ENCODE results near the gene POLN.

DNA sequence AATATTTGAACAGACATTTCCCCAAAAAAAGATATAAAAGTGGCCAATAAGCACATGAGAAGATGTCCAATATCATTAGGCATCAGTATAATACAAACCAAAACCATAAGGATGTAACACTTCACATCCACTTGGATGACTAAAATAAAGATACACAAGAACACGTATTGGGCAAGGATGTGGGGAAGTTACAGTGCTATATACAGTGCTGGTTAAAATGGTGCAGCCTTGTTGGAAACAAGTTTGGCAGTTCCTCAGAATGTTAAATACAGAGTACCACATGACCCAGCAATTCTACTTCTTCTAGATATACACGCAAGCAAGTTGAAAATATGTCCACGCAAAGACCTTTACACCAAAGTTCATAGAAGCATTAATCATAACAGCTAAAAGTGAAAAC is 58.9 kb downstream of the POLN start:
- no peak for TF ChIP-seq EZH2 (IDR thresholded peaks at IDR 0.05; ENCODE audit: low read depth, unreplicated experiment)
- TF ChIP-seq, protein P1, sequence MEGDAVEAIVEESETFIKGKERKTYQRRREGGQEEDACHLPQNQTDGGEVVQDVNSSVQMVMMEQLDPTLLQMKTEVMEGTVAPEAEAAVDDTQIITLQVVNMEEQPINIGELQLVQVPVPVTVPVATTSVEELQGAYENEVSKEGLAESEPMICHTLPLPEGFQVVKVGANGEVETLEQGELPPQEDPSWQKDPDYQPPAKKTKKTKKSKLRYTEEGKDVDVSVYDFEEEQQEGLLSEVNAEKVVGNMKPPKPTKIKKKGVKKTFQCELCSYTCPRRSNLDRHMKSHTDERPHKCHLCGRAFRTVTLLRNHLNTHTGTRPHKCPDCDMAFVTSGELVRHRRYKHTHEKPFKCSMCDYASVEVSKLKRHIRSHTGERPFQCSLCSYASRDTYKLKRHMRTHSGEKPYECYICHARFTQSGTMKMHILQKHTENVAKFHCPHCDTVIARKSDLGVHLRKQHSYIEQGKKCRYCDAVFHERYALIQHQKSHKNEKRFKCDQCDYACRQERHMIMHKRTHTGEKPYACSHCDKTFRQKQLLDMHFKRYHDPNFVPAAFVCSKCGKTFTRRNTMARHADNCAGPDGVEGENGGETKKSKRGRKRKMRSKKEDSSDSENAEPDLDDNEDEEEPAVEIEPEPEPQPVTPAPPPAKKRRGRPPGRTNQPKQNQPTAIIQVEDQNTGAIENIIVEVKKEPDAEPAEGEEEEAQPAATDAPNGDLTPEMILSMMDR (conservative IDR thresholded peaks at IDR 0.05; ENCODE audit: low read depth in 2 of 2) = no peak
